PC-9 (cell line): ENCODE data around the gene EHD4.

Experiments used
- EZH2 ChIP-seq: fragments of 200-600 bp; sonication (generic); IDR thresholded peaks from 2 replicates; pipeline ENCODE4 v1.8.0; 2017; ENCODE audit warnings: antibody characterized with exemption, low read depth
- TF ChIP-seq, protein P1 (sequence below): fragments of 200-600 bp; sonication (generic); conservative IDR thresholded peaks from 2 replicates; pipeline ENCODE4 v1.6.1; 2017; ENCODE audit warnings: mixed run types, antibody characterized with exemption, mild to moderate bottlenecking, moderate library complexity

DNA sequence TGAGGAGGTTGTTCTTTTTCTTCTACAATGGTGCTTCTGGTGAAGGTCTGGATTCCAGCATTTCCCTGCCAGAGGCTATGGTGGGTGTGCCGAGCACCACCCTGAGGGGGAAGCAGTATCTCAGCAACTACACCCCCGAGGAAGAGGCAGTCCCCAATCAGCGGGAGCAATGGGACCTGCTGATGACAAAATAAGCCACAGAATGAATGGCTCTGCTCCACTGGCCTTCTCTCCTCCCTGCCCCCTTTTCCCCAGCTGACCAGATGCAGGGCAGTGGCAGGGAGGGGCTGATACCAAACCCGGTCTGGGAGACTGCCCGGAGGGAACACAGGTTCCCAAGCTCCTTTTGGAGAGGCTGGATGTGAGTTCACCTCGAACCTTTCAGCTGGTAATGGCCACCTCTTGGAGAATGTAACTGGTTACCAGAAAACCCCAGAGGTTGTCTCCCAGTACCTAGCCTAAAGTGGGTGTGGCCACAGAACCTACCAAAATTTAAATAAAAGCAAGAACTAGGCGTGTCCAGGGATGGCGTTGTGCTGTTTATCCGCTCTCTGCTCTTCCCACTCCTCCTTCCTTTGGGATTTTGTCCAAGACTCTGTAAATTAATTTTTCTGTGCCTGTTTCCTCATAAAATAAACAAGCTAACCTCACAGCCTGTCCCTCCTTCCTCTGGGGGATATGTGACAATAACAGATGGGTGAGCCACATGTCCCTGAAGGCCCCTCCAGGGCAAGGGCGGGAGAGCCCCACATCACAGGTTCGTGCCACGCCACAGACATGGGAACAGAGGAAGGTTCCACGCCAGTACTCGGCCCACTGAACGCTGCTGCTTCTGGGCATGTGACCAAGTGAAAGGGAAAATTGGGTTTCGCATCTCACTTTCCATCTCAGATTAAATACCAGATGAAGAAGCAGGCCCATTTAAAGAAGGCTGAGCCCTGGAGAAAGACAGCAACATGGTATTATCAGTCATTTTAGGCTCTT, 43.4 kb downstream of the EHD4 start:
- TF ChIP-seq, protein P1, sequence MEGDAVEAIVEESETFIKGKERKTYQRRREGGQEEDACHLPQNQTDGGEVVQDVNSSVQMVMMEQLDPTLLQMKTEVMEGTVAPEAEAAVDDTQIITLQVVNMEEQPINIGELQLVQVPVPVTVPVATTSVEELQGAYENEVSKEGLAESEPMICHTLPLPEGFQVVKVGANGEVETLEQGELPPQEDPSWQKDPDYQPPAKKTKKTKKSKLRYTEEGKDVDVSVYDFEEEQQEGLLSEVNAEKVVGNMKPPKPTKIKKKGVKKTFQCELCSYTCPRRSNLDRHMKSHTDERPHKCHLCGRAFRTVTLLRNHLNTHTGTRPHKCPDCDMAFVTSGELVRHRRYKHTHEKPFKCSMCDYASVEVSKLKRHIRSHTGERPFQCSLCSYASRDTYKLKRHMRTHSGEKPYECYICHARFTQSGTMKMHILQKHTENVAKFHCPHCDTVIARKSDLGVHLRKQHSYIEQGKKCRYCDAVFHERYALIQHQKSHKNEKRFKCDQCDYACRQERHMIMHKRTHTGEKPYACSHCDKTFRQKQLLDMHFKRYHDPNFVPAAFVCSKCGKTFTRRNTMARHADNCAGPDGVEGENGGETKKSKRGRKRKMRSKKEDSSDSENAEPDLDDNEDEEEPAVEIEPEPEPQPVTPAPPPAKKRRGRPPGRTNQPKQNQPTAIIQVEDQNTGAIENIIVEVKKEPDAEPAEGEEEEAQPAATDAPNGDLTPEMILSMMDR: no peak
- TF ChIP-seq EZH2: no peak
